Measurements from ENCODE around the gene TBX20. TPM values are rescaled to one million over a fixed set of nuclear protein-coding genes. Genes with fewer than 3 reads are reported as not detected.
"Not testable (repeated sequence)": the region's sequence is repeated elsewhere in the genome, so short reads cannot be mapped to it uniquely, and the experiment has no call there.

The TBX20 gene
- total RNA-seq, 2 donors from 2014 or later: 1.2 TPM; not detected in 1

- H3K4me3 ChIP-seq; H3K36me3 ChIP-seq; H3K27ac ChIP-seq; intact Hi-C loops (cut with DNase I); H3K4me1 ChIP-seq (replicated peaks); H3K9me3 ChIP-seq; H3K27me3 ChIP-seq (replicated peaks; ENCODE audit: insufficient read depth); DNase-seq (ENCODE audit: low spot score): not testable (repeated sequence)
- WGBS: 70% methylated on average over 5 of the region's 5 CpGs
Observed at GRCh38 chr7:35228496-35229051, 25.3 kb downstream of the TBX20 start.

GRCh38 chr7:35227438-35227837, 26.5 kb downstream of the TBX20 start:
- H3K36me3 ChIP-seq; H3K4me1 ChIP-seq (replicated peaks); DNase-seq (ENCODE audit: low spot score); H3K27ac ChIP-seq; H3K27me3 ChIP-seq (replicated peaks; ENCODE audit: insufficient read depth); H3K9me3 ChIP-seq; H3K4me3 ChIP-seq; intact Hi-C loops (cut with DNase I): not testable (repeated sequence)
- WGBS: 62% methylated on average over 5 of the region's 5 CpGs

- WGBS: 82% methylated on average over 1 of the region's 1 CpG
- intact Hi-C loops (cut with DNase I); H3K27ac ChIP-seq; H3K4me3 ChIP-seq; H3K9me3 ChIP-seq; H3K36me3 ChIP-seq; DNase-seq (ENCODE audit: low spot score); H3K4me1 ChIP-seq (replicated peaks); H3K27me3 ChIP-seq (replicated peaks; ENCODE audit: insufficient read depth): not testable (repeated sequence)
Observed at GRCh38 chr7:35222445-35222844, 31.5 kb downstream of the TBX20 start.

GRCh38 chr7:35220176-35220575, 33.7 kb downstream of the TBX20 start:
- intact Hi-C loops (cut with DNase I): not testable (repeated sequence)

GRCh38 chr7:35216033-35216432, 37.9 kb downstream of the TBX20 start:
- intact Hi-C loops (cut with DNase I); H3K27me3 ChIP-seq (replicated peaks; ENCODE audit: insufficient read depth); H3K9me3 ChIP-seq; DNase-seq (ENCODE audit: low spot score); H3K4me1 ChIP-seq (replicated peaks); H3K36me3 ChIP-seq; H3K4me3 ChIP-seq; H3K27ac ChIP-seq: not testable (repeated sequence)
- 72% methylated on average over 3 of the region's 3 CpGs for WGBS

More at GRCh38 chr7:35220176-35220575, 33.7 kb downstream of the TBX20 start:
- WGBS: 48% methylated on average over 2 of the region's 2 CpGs
- not testable (repeated sequence) for H3K27ac ChIP-seq; DNase-seq (ENCODE audit: low spot score); H3K27me3 ChIP-seq (replicated peaks; ENCODE audit: insufficient read depth); H3K36me3 ChIP-seq; H3K4me3 ChIP-seq; H3K9me3 ChIP-seq; H3K4me1 ChIP-seq (replicated peaks)

- H3K27ac ChIP-seq; H3K4me3 ChIP-seq; intact Hi-C loops (cut with DNase I); H3K36me3 ChIP-seq; H3K27me3 ChIP-seq (replicated peaks; ENCODE audit: insufficient read depth); DNase-seq (ENCODE audit: low spot score); H3K9me3 ChIP-seq; H3K4me1 ChIP-seq (replicated peaks): not testable (repeated sequence)
- 31% methylated on average over 3 of the region's 3 CpGs for WGBS
Observed at GRCh38 chr7:35215063-35215462, 38.8 kb downstream of the TBX20 start.

- H3K27me3 ChIP-seq (replicated peaks; ENCODE audit: insufficient read depth); H3K36me3 ChIP-seq; H3K27ac ChIP-seq; H3K4me1 ChIP-seq (replicated peaks); H3K9me3 ChIP-seq; DNase-seq (ENCODE audit: low spot score); H3K4me3 ChIP-seq; intact Hi-C loops (cut with DNase I): not testable (repeated sequence)
Observed at GRCh38 chr7:35206924-35207323, 47.0 kb downstream of the TBX20 start.

GRCh38 chr7:35204850-35205249, 49.0 kb downstream of the TBX20 start:
- H3K36me3 ChIP-seq; H3K27ac ChIP-seq; intact Hi-C loops (cut with DNase I); DNase-seq (ENCODE audit: low spot score); H3K4me3 ChIP-seq; H3K4me1 ChIP-seq (replicated peaks); H3K9me3 ChIP-seq; H3K27me3 ChIP-seq (replicated peaks; ENCODE audit: insufficient read depth): not testable (repeated sequence)
- 91% methylated on average over 1 of the region's 1 CpG for WGBS

GRCh38 chr7:35204031-35204430, 49.9 kb downstream of the TBX20 start:
- H3K9me3 ChIP-seq; H3K27ac ChIP-seq; intact Hi-C loops (cut with DNase I); DNase-seq (ENCODE audit: low spot score); H3K27me3 ChIP-seq (replicated peaks; ENCODE audit: insufficient read depth); H3K4me3 ChIP-seq; H3K36me3 ChIP-seq; H3K4me1 ChIP-seq (replicated peaks): not testable (repeated sequence)
- WGBS: 87% methylated on average over 5 of the region's 5 CpGs

- intact Hi-C loops (cut with DNase I); H3K36me3 ChIP-seq; H3K27ac ChIP-seq; H3K9me3 ChIP-seq; H3K4me1 ChIP-seq (replicated peaks); DNase-seq (ENCODE audit: low spot score); H3K4me3 ChIP-seq; H3K27me3 ChIP-seq (replicated peaks; ENCODE audit: insufficient read depth): not testable (repeated sequence)
- WGBS: 82% methylated on average over 6 of the region's 6 CpGs
Observed at GRCh38 chr7:35202353-35202752, 51.5 kb downstream of the TBX20 start.

GRCh38 chr7:35200170-35200569, 53.7 kb downstream of the TBX20 start:
- WGBS: 32% methylated on average over 2 of the region's 2 CpGs
- intact Hi-C loops (cut with DNase I): not testable (repeated sequence)

GRCh38 chr7:35198370-35199140, 55.3 kb downstream of the TBX20 start:
- H3K4me3 ChIP-seq; H3K27me3 ChIP-seq (replicated peaks; ENCODE audit: insufficient read depth); H3K4me1 ChIP-seq (replicated peaks); H3K27ac ChIP-seq; H3K36me3 ChIP-seq; intact Hi-C loops (cut with DNase I); H3K9me3 ChIP-seq; DNase-seq (ENCODE audit: low spot score): not testable (repeated sequence)
- 78% methylated on average over 2 of the region's 2 CpGs for WGBS

More at GRCh38 chr7:35200170-35200569, 53.7 kb downstream of the TBX20 start:
- H3K9me3 ChIP-seq; H3K27ac ChIP-seq; DNase-seq (ENCODE audit: low spot score); H3K36me3 ChIP-seq; H3K4me3 ChIP-seq; H3K27me3 ChIP-seq (replicated peaks; ENCODE audit: insufficient read depth); H3K4me1 ChIP-seq (replicated peaks): not testable (repeated sequence)

GRCh38 chr7:35191571-35191970, 62.3 kb downstream of the TBX20 start:
- H3K36me3 ChIP-seq; DNase-seq (ENCODE audit: low spot score); H3K4me1 ChIP-seq (replicated peaks); intact Hi-C loops (cut with DNase I); H3K9me3 ChIP-seq; H3K27ac ChIP-seq; H3K27me3 ChIP-seq (replicated peaks; ENCODE audit: insufficient read depth); H3K4me3 ChIP-seq: not testable (repeated sequence)
- WGBS: 49% methylated on average over 4 of the region's 4 CpGs
